H9 (cell line): ENCODE measurements around the gene OR6C65. TPM values are rescaled to one million over a fixed set of nuclear protein-coding genes. Genes with fewer than 3 reads are reported as not detected.

ENCODE experiments used
- DNase-seq: peaks from one replicate; pipeline ENCODE4 v3.0.0-alpha.2; 2017
- H2AFZ ChIP-seq: one replicate; pipeline ENCODE4 v1.6.1; 2013; ENCODE audit warnings: mild to moderate bottlenecking, low read length, control low read depth, moderate library complexity
- H2AK5ac ChIP-seq: 2 replicates; pipeline ENCODE4 v1.6.1; 2013; ENCODE audit warnings: low read length, control low read depth, mixed read lengths; ENCODE audit not compliant: insufficient read length
- H2BK120ac ChIP-seq: one replicate; pipeline ENCODE4 v1.6.1; 2013; ENCODE audit warnings: low read depth, mild to moderate bottlenecking, low read length, control low read depth, inconsistent platforms; ENCODE audit not compliant: poor library complexity, severe bottlenecking
- H2BK12ac ChIP-seq: 2 replicates; pipeline ENCODE4 v1.6.1; 2013; ENCODE audit warnings: low read length, control low read depth, mixed read lengths, low read depth; ENCODE audit not compliant: insufficient read length
- H2BK15ac ChIP-seq: 2 replicates; pipeline ENCODE4 v1.6.1; 2013; ENCODE audit warnings: low read depth, low read length, control low read depth
- H2BK20ac ChIP-seq: one replicate; pipeline ENCODE4 v1.6.1; 2013; ENCODE audit warnings: low read depth, mild to moderate bottlenecking, low read length, control low read depth, inconsistent platforms; ENCODE audit not compliant: poor library complexity, severe bottlenecking
- H2BK5ac ChIP-seq: 2 replicates; pipeline ENCODE4 v1.6.1; 2013; ENCODE audit warnings: low read length, control low read depth, mixed read lengths; ENCODE audit not compliant: insufficient read length
- H3K14ac ChIP-seq: 2 replicates; pipeline ENCODE4 v1.6.1; 2013; ENCODE audit warnings: low read length, control low read depth; ENCODE audit not compliant: insufficient read depth
- H3K18ac ChIP-seq: 2 replicates; pipeline ENCODE4 v1.6.1; 2013; ENCODE audit warnings: low read depth, mild to moderate bottlenecking, mixed read lengths, low read length, control low read depth; ENCODE audit not compliant: insufficient read length
- H3K23ac ChIP-seq: 2 replicates; pipeline ENCODE4 v1.6.1; 2013; ENCODE audit warnings: low read length, control low read depth, mixed read lengths, low read depth; ENCODE audit not compliant: insufficient read length
- H3K23me2 ChIP-seq: 2 replicates; pipeline ENCODE4 v1.6.1; 2013; ENCODE audit warnings: low read depth, mild to moderate bottlenecking, mixed read lengths, low read length, control low read depth; ENCODE audit not compliant: insufficient read length, poor library complexity, severe bottlenecking
- H3K27ac ChIP-seq: 2 replicates; pipeline ENCODE4 v1.5.1; 2013; ENCODE audit warnings: low read length, control low read depth, mixed read lengths, low read depth; ENCODE audit not compliant: insufficient read length
- H3K27me3 ChIP-seq: 2 replicates; pipeline ENCODE4 v1.6.1; 2013; ENCODE audit warnings: low read length, control low read depth, inconsistent platforms; ENCODE audit not compliant: insufficient read depth
- H3K4ac ChIP-seq: 2 replicates; pipeline ENCODE4 v1.6.1; 2013; ENCODE audit warnings: low read depth, mild to moderate bottlenecking, control low read depth, inconsistent platforms, low read length, moderate library complexity
- H3K4me1 ChIP-seq: 2 replicates; pipeline ENCODE4 v1.6.1; 2013; ENCODE audit warnings: low read length, control low read depth, inconsistent platforms; ENCODE audit not compliant: insufficient read depth
- H3K4me2 ChIP-seq: 2 replicates; pipeline ENCODE4 v1.6.1; 2013; ENCODE audit warnings: low read length, control low read depth, mixed read lengths; ENCODE audit not compliant: insufficient read length, insufficient read depth
- H3K56ac ChIP-seq: 2 replicates; pipeline ENCODE4 v1.6.1; 2013; ENCODE audit warnings: low read depth, mild to moderate bottlenecking, mixed read lengths, low read length, control low read depth; ENCODE audit not compliant: insufficient read length
- H3K79me1 ChIP-seq: 2 replicates; pipeline ENCODE4 v1.6.1; 2013; ENCODE audit warnings: low read depth, mild to moderate bottlenecking, moderate library complexity, low read length, control low read depth, inconsistent platforms; ENCODE audit not compliant: insufficient read depth, poor library complexity, severe bottlenecking
- H3K79me2 ChIP-seq: 2 replicates; pipeline ENCODE4 v1.6.1; 2013; ENCODE audit warnings: low read length, control low read depth, inconsistent platforms; ENCODE audit not compliant: insufficient read depth
- H3K9ac ChIP-seq: 2 replicates; pipeline ENCODE4 v1.6.1; 2013; ENCODE audit warnings: low read length, control low read depth, mixed read lengths; ENCODE audit not compliant: insufficient read length; ENCODE audit errors: extremely low read depth
- H3K9me3 ChIP-seq: one replicate; pipeline ENCODE4 v1.6.1; 2013; ENCODE audit warnings: low read depth, low read length, inconsistent platforms; ENCODE audit not compliant: control insufficient read depth
- H3T11ph ChIP-seq: one replicate; pipeline ENCODE4 v1.6.1; 2013; ENCODE audit warnings: mild to moderate bottlenecking, low read length, control low read depth, inconsistent platforms
- H4K20me1 ChIP-seq: one replicate; pipeline ENCODE4 v1.6.1; 2013; ENCODE audit not compliant: control insufficient read depth, insufficient read length, insufficient read depth
- H4K5ac ChIP-seq: 2 replicates; pipeline ENCODE4 v1.6.1; 2013; ENCODE audit warnings: low read depth, mild to moderate bottlenecking, mixed read lengths, low read length, control low read depth; ENCODE audit not compliant: insufficient read length
- H4K8ac ChIP-seq: replicated peaks from 2 replicates; pipeline ENCODE4 v1.6.1; 2013; ENCODE audit warnings: low read length, control low read depth, mixed read lengths, low read depth; ENCODE audit not compliant: insufficient read length
- H4K91ac ChIP-seq: 2 replicates; pipeline ENCODE4 v1.6.1; 2013; ENCODE audit warnings: low read depth, mild to moderate bottlenecking, moderate library complexity, mixed read lengths, low read length, control low read depth; ENCODE audit not compliant: insufficient read length
- H3K27ac Mint-ChIP-seq, 3 experiments: 2 replicates in 2 of 3; 3 replicates in 1 of 3; pipeline ENCODE4 v1.8.0; 2020 to 2021; ENCODE audit warnings: mixed read lengths in 3 of 3, mild to moderate bottlenecking in 1 of 3, moderate library complexity in 1 of 3
- H3K27me3 Mint-ChIP-seq: 2 replicates; pipeline ENCODE4 v1.8.0; 2021; ENCODE audit warnings: low read depth, mild to moderate bottlenecking, moderate library complexity, mixed read lengths
- H3K36me3 Mint-ChIP-seq, 3 experiments: 2 replicates in 2 of 3; 3 replicates in 1 of 3; pipeline ENCODE4 v1.8.0; 2020 to 2021; ENCODE audit warnings: low read depth in 3 of 3, mixed read lengths in 3 of 3; ENCODE audit not compliant: insufficient read depth in 1 of 3
- H3K4me1 Mint-ChIP-seq, 2 experiments: 2 replicates each; pipeline ENCODE4 v1.8.0; 2020; ENCODE audit warnings: mixed read lengths in 2 of 2
- H3K4me3 Mint-ChIP-seq, 2 experiments: 2 replicates in 1 of 2; 3 replicates in 1 of 2; pipeline ENCODE4 v1.8.0; 2020 to 2021; ENCODE audit warnings: mild to moderate bottlenecking in 2 of 2, mixed read lengths in 2 of 2, moderate library complexity in 1 of 2
- H3K9me3 Mint-ChIP-seq, 2 experiments: 2 replicates in 1 of 2; 3 replicates in 1 of 2; pipeline ENCODE4 v1.8.0; 2020; ENCODE audit warnings: mild to moderate bottlenecking in 2 of 2, mixed read lengths in 2 of 2, moderate library complexity in 1 of 2
- WGBS: extraction: QIAGEN DNeasy Blood & Tissue Kit; methylation state at CpG from one replicate; pipeline ENCODE4 v1.1.7; 2013; ENCODE audit warnings: missing lambda C conversion rate, low lambda C conversion rate, mixed read lengths; ENCODE audit not compliant: insufficient read length; ENCODE audit errors: extremely low coverage; 5-methylcytosine and 5-hydroxymethylcytosine counted together
- total RNA-seq: library from RNA; stranded (reverse); gene quantifications from 2 replicates; pipeline ENCODE4 v1.2.1, GENCODE V29; 2021
- TF ChIP-seq, protein P1 (sequence below): fragments of 200-600 bp; sonication (generic); conservative IDR thresholded peaks from 3 replicates; pipeline ENCODE4 v1.8.0; 2021; ENCODE audit warnings: antibody characterized with exemption, mild to moderate bottlenecking

OR6C65 gene
- total RNA-seq, 1 experiment from 2014 or later, result not detected

DNA sequence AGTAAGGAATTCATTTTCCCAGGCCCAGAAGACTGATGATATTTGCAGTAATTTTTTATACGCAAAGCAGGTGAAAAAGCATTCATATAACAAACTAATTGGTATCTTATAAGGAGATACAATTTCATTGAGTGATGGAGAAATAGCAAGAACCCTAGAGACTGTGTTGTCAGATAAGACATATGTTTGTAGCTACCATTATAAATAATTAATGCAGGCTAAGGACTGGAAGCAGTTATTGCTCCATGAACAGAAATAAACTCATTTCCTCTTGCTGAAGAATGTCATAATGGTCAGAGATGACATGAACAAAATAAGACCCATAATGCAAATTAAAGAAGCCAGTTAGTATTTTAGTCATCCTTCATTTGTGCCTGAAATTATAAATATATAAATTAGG is 45.0 kb downstream of the OR6C65 start:
- Histone ChIP-seq H3K23ac (no peak overlapping the region), H3K4me1 (no peaks in the 10 kb centered on the region), H4K8ac (no peak overlapping the region), H2BK15ac (no peak overlapping the region), H3K18ac (no peak overlapping the region), H3K23me2 (no peaks in the 10 kb centered on the region), H2BK12ac (no peak overlapping the region), H2BK20ac (no peak overlapping the region), H3K56ac (no peak overlapping the region), H3K9me3 (no peaks in the 10 kb centered on the region), H4K91ac (no peak overlapping the region), H3T11ph (no peak overlapping the region), H3K9ac (no peak overlapping the region), H3K27me3 (no peaks in the 10 kb centered on the region), H3K79me1 (no peaks in the 10 kb centered on the region), H3K4ac (no peak overlapping the region), H3K79me2 (no peaks in the 10 kb centered on the region), H2BK120ac (no peak overlapping the region), H2BK5ac (no peak overlapping the region), H4K5ac (no peak overlapping the region), H2AFZ (no peak overlapping the region), H3K4me2 (no peak overlapping the region), H3K27ac (no peak overlapping the region), H2AK5ac (no peak overlapping the region), H3K14ac (no peak overlapping the region), H4K20me1 (no peaks in the 10 kb centered on the region)
- Mint-ChIP-seq H3K4me3 (no peak overlapping the region), H3K4me1 (no peaks in the 10 kb centered on the region), H3K27me3 (no peaks in the 10 kb centered on the region), H3K36me3 (peaks cover 1 to 17% (median 7%) of the 10 kb centered on the region in 3 experiments; a peak in 6 of 7 replicates), H3K9me3 (peaks cover 16 to 20% of the 10 kb centered on the region in 2 experiments), H3K27ac (no peak overlapping the region)
- no CpG with 5 or more reads among the region's 1 CpG for WGBS
- DNase-seq, result no peak
- TF ChIP-seq, protein P1, sequence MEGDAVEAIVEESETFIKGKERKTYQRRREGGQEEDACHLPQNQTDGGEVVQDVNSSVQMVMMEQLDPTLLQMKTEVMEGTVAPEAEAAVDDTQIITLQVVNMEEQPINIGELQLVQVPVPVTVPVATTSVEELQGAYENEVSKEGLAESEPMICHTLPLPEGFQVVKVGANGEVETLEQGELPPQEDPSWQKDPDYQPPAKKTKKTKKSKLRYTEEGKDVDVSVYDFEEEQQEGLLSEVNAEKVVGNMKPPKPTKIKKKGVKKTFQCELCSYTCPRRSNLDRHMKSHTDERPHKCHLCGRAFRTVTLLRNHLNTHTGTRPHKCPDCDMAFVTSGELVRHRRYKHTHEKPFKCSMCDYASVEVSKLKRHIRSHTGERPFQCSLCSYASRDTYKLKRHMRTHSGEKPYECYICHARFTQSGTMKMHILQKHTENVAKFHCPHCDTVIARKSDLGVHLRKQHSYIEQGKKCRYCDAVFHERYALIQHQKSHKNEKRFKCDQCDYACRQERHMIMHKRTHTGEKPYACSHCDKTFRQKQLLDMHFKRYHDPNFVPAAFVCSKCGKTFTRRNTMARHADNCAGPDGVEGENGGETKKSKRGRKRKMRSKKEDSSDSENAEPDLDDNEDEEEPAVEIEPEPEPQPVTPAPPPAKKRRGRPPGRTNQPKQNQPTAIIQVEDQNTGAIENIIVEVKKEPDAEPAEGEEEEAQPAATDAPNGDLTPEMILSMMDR, result no peak
